H9 (cell line): ENCODE results near the gene LMBR1. TPM values are rescaled to one million over a fixed set of nuclear protein-coding genes. Genes with fewer than 3 reads are reported as not detected.

Experiments used
- DNase-seq: peaks from one replicate; pipeline ENCODE4 v3.0.0-alpha.2; 2017
- H2AFZ ChIP-seq: one replicate; pipeline ENCODE4 v1.6.1; 2013; ENCODE audit warnings: mild to moderate bottlenecking, low read length, control low read depth, moderate library complexity
- H2AK5ac ChIP-seq: 2 replicates; pipeline ENCODE4 v1.6.1; 2013; ENCODE audit warnings: low read length, control low read depth, mixed read lengths; ENCODE audit not compliant: insufficient read length
- H2BK120ac ChIP-seq: one replicate; pipeline ENCODE4 v1.6.1; 2013; ENCODE audit warnings: low read depth, mild to moderate bottlenecking, low read length, control low read depth, inconsistent platforms; ENCODE audit not compliant: poor library complexity, severe bottlenecking
- H2BK12ac ChIP-seq: 2 replicates; pipeline ENCODE4 v1.6.1; 2013; ENCODE audit warnings: low read length, control low read depth, mixed read lengths, low read depth; ENCODE audit not compliant: insufficient read length
- H2BK15ac ChIP-seq: 2 replicates; pipeline ENCODE4 v1.6.1; 2013; ENCODE audit warnings: low read depth, low read length, control low read depth
- H2BK20ac ChIP-seq: one replicate; pipeline ENCODE4 v1.6.1; 2013; ENCODE audit warnings: low read depth, mild to moderate bottlenecking, low read length, control low read depth, inconsistent platforms; ENCODE audit not compliant: poor library complexity, severe bottlenecking
- H2BK5ac ChIP-seq: 2 replicates; pipeline ENCODE4 v1.6.1; 2013; ENCODE audit warnings: low read length, control low read depth, mixed read lengths; ENCODE audit not compliant: insufficient read length
- H3K14ac ChIP-seq: 2 replicates; pipeline ENCODE4 v1.6.1; 2013; ENCODE audit warnings: low read length, control low read depth; ENCODE audit not compliant: insufficient read depth
- H3K18ac ChIP-seq: 2 replicates; pipeline ENCODE4 v1.6.1; 2013; ENCODE audit warnings: low read depth, mild to moderate bottlenecking, mixed read lengths, low read length, control low read depth; ENCODE audit not compliant: insufficient read length
- H3K23ac ChIP-seq: 2 replicates; pipeline ENCODE4 v1.6.1; 2013; ENCODE audit warnings: low read length, control low read depth, mixed read lengths, low read depth; ENCODE audit not compliant: insufficient read length
- H3K23me2 ChIP-seq: 2 replicates; pipeline ENCODE4 v1.6.1; 2013; ENCODE audit warnings: low read depth, mild to moderate bottlenecking, mixed read lengths, low read length, control low read depth; ENCODE audit not compliant: insufficient read length, poor library complexity, severe bottlenecking
- H3K27ac ChIP-seq: 2 replicates; pipeline ENCODE4 v1.5.1; 2013; ENCODE audit warnings: low read length, control low read depth, mixed read lengths, low read depth; ENCODE audit not compliant: insufficient read length
- H3K27me3 ChIP-seq: 2 replicates; pipeline ENCODE4 v1.6.1; 2013; ENCODE audit warnings: low read length, control low read depth, inconsistent platforms; ENCODE audit not compliant: insufficient read depth
- H3K4ac ChIP-seq: 2 replicates; pipeline ENCODE4 v1.6.1; 2013; ENCODE audit warnings: low read depth, mild to moderate bottlenecking, control low read depth, inconsistent platforms, low read length, moderate library complexity
- H3K4me1 ChIP-seq: 2 replicates; pipeline ENCODE4 v1.6.1; 2013; ENCODE audit warnings: low read length, control low read depth, inconsistent platforms; ENCODE audit not compliant: insufficient read depth
- H3K4me2 ChIP-seq: 2 replicates; pipeline ENCODE4 v1.6.1; 2013; ENCODE audit warnings: low read length, control low read depth, mixed read lengths; ENCODE audit not compliant: insufficient read length, insufficient read depth
- H3K56ac ChIP-seq: 2 replicates; pipeline ENCODE4 v1.6.1; 2013; ENCODE audit warnings: low read depth, mild to moderate bottlenecking, mixed read lengths, low read length, control low read depth; ENCODE audit not compliant: insufficient read length
- H3K79me1 ChIP-seq: 2 replicates; pipeline ENCODE4 v1.6.1; 2013; ENCODE audit warnings: low read depth, mild to moderate bottlenecking, moderate library complexity, low read length, control low read depth, inconsistent platforms; ENCODE audit not compliant: insufficient read depth, poor library complexity, severe bottlenecking
- H3K79me2 ChIP-seq: 2 replicates; pipeline ENCODE4 v1.6.1; 2013; ENCODE audit warnings: low read length, control low read depth, inconsistent platforms; ENCODE audit not compliant: insufficient read depth
- H3K9ac ChIP-seq: 2 replicates; pipeline ENCODE4 v1.6.1; 2013; ENCODE audit warnings: low read length, control low read depth, mixed read lengths; ENCODE audit not compliant: insufficient read length; ENCODE audit errors: extremely low read depth
- H3K9me3 ChIP-seq: one replicate; pipeline ENCODE4 v1.6.1; 2013; ENCODE audit warnings: low read depth, low read length, inconsistent platforms; ENCODE audit not compliant: control insufficient read depth
- H3T11ph ChIP-seq: one replicate; pipeline ENCODE4 v1.6.1; 2013; ENCODE audit warnings: mild to moderate bottlenecking, low read length, control low read depth, inconsistent platforms
- H4K20me1 ChIP-seq: one replicate; pipeline ENCODE4 v1.6.1; 2013; ENCODE audit not compliant: control insufficient read depth, insufficient read length, insufficient read depth
- H4K5ac ChIP-seq: 2 replicates; pipeline ENCODE4 v1.6.1; 2013; ENCODE audit warnings: low read depth, mild to moderate bottlenecking, mixed read lengths, low read length, control low read depth; ENCODE audit not compliant: insufficient read length
- H4K8ac ChIP-seq: replicated peaks from 2 replicates; pipeline ENCODE4 v1.6.1; 2013; ENCODE audit warnings: low read length, control low read depth, mixed read lengths, low read depth; ENCODE audit not compliant: insufficient read length
- H4K91ac ChIP-seq: 2 replicates; pipeline ENCODE4 v1.6.1; 2013; ENCODE audit warnings: low read depth, mild to moderate bottlenecking, moderate library complexity, mixed read lengths, low read length, control low read depth; ENCODE audit not compliant: insufficient read length
- H3K27ac Mint-ChIP-seq, 3 experiments: 2 replicates in 2 of 3; 3 replicates in 1 of 3; pipeline ENCODE4 v1.8.0; 2020 to 2021; ENCODE audit warnings: mixed read lengths in 3 of 3, mild to moderate bottlenecking in 1 of 3, moderate library complexity in 1 of 3
- H3K27me3 Mint-ChIP-seq: 2 replicates; pipeline ENCODE4 v1.8.0; 2021; ENCODE audit warnings: low read depth, mild to moderate bottlenecking, moderate library complexity, mixed read lengths
- H3K36me3 Mint-ChIP-seq, 3 experiments: 2 replicates in 2 of 3; 3 replicates in 1 of 3; pipeline ENCODE4 v1.8.0; 2020 to 2021; ENCODE audit warnings: low read depth in 3 of 3, mixed read lengths in 3 of 3; ENCODE audit not compliant: insufficient read depth in 1 of 3
- H3K4me1 Mint-ChIP-seq, 2 experiments: 2 replicates each; pipeline ENCODE4 v1.8.0; 2020; ENCODE audit warnings: mixed read lengths in 2 of 2
- H3K4me3 Mint-ChIP-seq, 2 experiments: 2 replicates in 1 of 2; 3 replicates in 1 of 2; pipeline ENCODE4 v1.8.0; 2020 to 2021; ENCODE audit warnings: mild to moderate bottlenecking in 2 of 2, mixed read lengths in 2 of 2, moderate library complexity in 1 of 2
- H3K9me3 Mint-ChIP-seq, 2 experiments: 2 replicates in 1 of 2; 3 replicates in 1 of 2; pipeline ENCODE4 v1.8.0; 2020; ENCODE audit warnings: mild to moderate bottlenecking in 2 of 2, mixed read lengths in 2 of 2, moderate library complexity in 1 of 2
- total RNA-seq: library from RNA; stranded (reverse); gene quantifications from 2 replicates; pipeline ENCODE4 v1.2.1, GENCODE V29; 2021
- TF ChIP-seq, protein P1 (sequence below): fragments of 200-600 bp; sonication (generic); conservative IDR thresholded peaks from 3 replicates; pipeline ENCODE4 v1.8.0; 2021; ENCODE audit warnings: antibody characterized with exemption, mild to moderate bottlenecking

The LMBR1 gene
- total RNA-seq, 1 experiment from 2014 or later, result 62.3 TPM

DNA sequence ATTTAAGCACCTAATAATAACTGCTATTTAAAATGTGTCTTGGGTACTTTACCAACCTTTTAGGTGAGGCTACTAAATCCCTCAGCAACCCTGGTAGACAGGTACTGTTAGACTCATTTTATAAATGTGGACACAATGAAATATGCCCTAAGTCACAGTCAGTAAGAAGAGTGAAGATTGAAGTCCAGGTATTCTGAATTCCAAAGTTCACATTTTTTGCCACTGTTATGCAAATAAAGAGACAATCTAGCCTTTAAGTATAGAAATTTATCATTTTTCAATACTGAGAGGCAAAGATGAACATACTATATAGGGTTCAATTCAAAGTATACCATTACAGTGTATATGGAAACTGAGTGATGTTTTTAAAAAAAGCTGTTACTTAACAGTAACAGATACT, 102.7 kb downstream of the LMBR1 start:
- no peaks in the 10 kb centered on the region for H3K23me2 ChIP-seq
- H2AK5ac ChIP-seq, result no peak overlapping the region
- DNase-seq, result no peak
- H3K9me3 Mint-ChIP-seq, result no peaks in the 10 kb centered on the region
- no peak overlapping the region for H4K5ac ChIP-seq
- no peak overlapping the region for H2BK5ac ChIP-seq
- H3K79me2 ChIP-seq, result no peaks in the 10 kb centered on the region
- H3K9me3 ChIP-seq, result no peaks in the 10 kb centered on the region
- no peak overlapping the region for H2BK15ac ChIP-seq
- no peak overlapping the region for H3T11ph ChIP-seq
- TF ChIP-seq, protein P1, sequence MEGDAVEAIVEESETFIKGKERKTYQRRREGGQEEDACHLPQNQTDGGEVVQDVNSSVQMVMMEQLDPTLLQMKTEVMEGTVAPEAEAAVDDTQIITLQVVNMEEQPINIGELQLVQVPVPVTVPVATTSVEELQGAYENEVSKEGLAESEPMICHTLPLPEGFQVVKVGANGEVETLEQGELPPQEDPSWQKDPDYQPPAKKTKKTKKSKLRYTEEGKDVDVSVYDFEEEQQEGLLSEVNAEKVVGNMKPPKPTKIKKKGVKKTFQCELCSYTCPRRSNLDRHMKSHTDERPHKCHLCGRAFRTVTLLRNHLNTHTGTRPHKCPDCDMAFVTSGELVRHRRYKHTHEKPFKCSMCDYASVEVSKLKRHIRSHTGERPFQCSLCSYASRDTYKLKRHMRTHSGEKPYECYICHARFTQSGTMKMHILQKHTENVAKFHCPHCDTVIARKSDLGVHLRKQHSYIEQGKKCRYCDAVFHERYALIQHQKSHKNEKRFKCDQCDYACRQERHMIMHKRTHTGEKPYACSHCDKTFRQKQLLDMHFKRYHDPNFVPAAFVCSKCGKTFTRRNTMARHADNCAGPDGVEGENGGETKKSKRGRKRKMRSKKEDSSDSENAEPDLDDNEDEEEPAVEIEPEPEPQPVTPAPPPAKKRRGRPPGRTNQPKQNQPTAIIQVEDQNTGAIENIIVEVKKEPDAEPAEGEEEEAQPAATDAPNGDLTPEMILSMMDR, result no peak
- no peak overlapping the region for H4K91ac ChIP-seq
- H3K4ac ChIP-seq, result no peak overlapping the region
- H3K27ac Mint-ChIP-seq, result no peak overlapping the region
- H2AFZ ChIP-seq, result no peak overlapping the region
- no peaks in the 10 kb centered on the region for H3K27me3 Mint-ChIP-seq
- H3K4me3 Mint-ChIP-seq, result no peak overlapping the region
- H3K18ac ChIP-seq, result no peak overlapping the region
- H3K36me3 Mint-ChIP-seq, result peaks cover 0 to 4% (median 0%) of the 10 kb centered on the region in 3 experiments; a peak in 2 of 7 replicates
- H3K27me3 ChIP-seq, result no peaks in the 10 kb centered on the region; the same call in 1 of the 2 replicates
- H3K4me1 ChIP-seq, result peaks cover 4% of the 10 kb centered on the region; the same call in 1 of the 2 replicates
- H3K14ac ChIP-seq, result no peak overlapping the region
- H3K4me2 ChIP-seq, result no peak overlapping the region
- no peaks in the 10 kb centered on the region for H3K79me1 ChIP-seq
- H2BK20ac ChIP-seq, result no peak overlapping the region
- H3K23ac ChIP-seq, result no peak overlapping the region
- H4K8ac ChIP-seq, result no peak overlapping the region
- H3K9ac ChIP-seq, result no peak overlapping the region
- no peak overlapping the region for H2BK12ac ChIP-seq
- no peak overlapping the region for H3K56ac ChIP-seq
- H3K4me1 Mint-ChIP-seq, result peaks cover 13 to 21% of the 10 kb centered on the region in 2 experiments
- no peak overlapping the region for H2BK120ac ChIP-seq
- H3K27ac ChIP-seq, result no peak overlapping the region
- no peaks in the 10 kb centered on the region for H4K20me1 ChIP-seq
